A673 (cell line): Measurements from ENCODE around the gene ADGRB2.

Source experiments
- EZH2 ChIP-seq: fragments of 200-600 bp; sonication (generic); IDR thresholded peaks from 2 replicates; pipeline ENCODE4 v1.6.1; 2017; ENCODE audit warnings: borderline replicate concordance, low read depth, mild to moderate bottlenecking, mixed read lengths, antibody characterized with exemption, low read length; ENCODE audit not compliant: poor library complexity, severe bottlenecking
- TF ChIP-seq, protein P1 (sequence below): fragments of 300-800, 200-600 bp; sonication (generic); conservative IDR thresholded peaks from 2 replicates; pipeline ENCODE4 v1.5.1; 2017; ENCODE audit warnings: low read depth, mild to moderate bottlenecking, antibody characterized with exemption, low read length, moderate library complexity, mixed read lengths

DNA sequence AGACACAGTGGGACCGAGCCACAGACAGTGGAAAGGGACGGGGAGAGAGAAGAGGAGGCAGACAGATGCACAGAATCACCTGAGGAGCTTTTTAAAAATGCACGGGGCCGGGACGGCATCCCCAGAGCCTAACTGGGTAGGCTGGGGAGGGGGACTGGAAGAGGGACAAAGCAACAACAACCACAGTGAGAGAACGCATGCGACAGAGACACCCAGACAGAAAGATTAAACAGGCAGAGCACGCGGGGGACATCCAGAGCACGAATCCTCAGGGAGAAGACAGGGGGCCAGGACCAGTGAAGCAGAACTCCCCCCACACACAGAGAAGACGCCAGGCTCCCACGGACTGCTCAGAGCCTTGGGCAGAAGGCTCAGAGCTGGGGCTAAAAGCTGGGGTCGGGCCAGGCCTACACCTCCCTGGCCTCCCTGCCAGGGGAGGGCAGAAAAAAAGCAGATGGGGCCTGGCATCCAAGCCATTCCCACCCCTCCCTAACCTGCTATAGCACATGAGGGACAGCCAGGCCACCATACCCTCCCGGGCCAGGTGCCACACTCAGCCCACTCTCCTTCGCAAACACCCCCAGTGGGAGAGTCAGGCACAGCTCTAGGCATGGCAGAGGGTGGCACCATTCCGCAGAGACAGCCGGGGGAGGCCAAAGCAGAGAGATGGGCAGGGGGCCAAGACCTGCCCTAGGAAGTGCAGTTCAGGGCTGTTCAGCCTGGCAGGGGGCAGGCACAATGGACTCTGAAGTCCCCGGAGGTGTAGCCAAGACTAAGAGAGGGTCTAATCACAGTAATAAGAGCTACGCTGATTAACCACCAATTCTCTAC, 30.5 kb downstream of the ADGRB2 start:
- TF ChIP-seq, protein P1, sequence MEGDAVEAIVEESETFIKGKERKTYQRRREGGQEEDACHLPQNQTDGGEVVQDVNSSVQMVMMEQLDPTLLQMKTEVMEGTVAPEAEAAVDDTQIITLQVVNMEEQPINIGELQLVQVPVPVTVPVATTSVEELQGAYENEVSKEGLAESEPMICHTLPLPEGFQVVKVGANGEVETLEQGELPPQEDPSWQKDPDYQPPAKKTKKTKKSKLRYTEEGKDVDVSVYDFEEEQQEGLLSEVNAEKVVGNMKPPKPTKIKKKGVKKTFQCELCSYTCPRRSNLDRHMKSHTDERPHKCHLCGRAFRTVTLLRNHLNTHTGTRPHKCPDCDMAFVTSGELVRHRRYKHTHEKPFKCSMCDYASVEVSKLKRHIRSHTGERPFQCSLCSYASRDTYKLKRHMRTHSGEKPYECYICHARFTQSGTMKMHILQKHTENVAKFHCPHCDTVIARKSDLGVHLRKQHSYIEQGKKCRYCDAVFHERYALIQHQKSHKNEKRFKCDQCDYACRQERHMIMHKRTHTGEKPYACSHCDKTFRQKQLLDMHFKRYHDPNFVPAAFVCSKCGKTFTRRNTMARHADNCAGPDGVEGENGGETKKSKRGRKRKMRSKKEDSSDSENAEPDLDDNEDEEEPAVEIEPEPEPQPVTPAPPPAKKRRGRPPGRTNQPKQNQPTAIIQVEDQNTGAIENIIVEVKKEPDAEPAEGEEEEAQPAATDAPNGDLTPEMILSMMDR: no peak
- no peak for TF ChIP-seq EZH2
